HG03280 (cell line): Measurements from ENCODE around the gene SH3PXD2A.

Experiments used
- ATAC-seq: cut with Tn5 transposase; IDR thresholded peaks from one replicate; pipeline ENCODE4 v1.9.1; 2021; ENCODE audit warnings: mild to moderate bottlenecking, moderate library complexity; ENCODE audit not compliant: unreplicated experiment

Gene SH3PXD2A

DNA sequence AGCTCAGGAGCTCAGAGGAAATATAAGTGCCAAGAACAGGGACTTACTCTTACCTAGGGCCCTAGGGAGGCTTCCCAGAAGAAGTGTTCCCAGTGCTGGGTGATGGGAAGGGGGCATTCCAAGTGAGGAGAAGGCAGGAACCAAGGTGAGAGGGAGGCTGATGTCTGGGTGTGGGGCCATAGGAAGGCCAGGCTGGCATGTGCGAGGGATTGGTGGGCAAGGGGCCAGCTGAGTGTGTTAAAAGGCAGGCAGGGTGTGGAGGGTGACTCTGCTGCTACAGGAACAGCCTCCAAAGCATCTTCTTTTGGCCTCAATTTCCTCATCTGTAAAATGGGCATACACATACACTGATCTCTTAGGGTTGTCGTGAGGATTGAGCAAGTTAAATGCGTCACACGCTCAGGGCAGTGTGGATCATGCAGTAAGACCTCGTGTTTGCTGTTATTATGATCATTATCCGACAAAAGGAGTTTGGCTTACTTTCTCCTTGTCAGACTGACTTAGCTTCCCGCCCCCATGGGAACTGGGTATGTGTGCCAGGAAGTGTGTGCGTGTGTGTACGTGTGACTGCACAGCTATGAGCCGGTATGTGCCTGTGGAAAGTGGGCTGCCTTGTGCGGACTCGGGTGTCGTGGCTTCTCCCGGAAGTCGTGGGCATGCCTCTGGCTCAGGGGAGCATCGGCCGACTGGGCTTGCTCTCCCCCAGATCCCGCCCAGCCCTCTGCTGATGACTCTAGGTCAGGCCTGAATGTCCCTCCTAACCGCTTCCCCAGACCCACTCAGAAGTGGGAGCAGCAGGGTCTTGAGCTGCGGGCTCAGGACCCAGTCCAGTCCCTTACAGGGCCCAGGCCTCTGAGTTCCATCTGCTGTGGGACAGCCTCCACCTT lies 302.3 kb downstream of the SH3PXD2A start:
- no peak for ATAC-seq

DNA sequence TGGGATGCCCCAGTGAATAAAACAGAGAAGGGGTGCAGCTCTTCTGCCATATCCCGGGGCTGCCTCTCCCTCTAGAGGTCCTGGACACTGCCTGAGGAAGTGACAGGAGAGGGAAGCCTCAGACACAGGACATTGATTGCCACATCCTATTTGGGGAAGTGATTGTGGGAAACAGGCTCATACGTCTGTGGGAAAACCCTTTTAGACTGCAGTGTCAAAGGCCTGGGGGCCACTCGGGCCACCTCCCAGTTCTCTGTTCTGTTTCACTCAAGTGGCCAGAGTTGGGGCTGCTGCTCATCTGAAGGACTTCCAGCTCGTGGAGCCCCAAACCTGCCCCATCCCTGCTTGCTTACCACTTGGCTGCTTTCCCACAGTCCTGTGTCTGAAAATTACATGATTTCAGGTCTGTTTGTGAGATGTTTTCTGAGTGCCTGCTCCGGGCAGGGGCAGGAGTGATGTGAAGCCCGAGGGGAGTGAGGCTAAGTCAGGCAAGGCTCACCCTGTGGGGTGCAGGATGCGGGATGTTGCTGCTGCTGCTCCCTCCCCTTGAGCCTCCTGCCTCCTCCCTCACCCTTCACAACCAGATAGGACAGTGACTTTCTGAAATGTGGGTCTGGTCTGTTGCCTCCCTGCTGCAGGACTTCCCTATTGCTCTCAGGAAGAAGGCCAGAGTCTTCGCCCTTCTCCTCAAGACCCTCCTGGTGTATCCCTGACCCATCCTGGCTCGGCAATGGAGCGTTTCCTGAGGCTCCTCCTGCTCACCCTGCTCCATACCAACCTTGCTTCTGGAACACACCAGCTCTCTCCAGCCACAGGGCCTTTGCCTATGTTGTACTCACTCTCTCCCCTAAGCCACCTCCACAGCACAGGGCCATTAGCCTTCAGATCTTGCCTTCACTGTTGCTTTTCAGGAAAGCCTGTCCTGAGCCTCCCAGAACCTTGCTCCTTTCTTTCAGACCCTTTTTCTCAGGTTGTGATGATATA lies 303.5 kb downstream of the SH3PXD2A start:
- ATAC-seq, result no peak

DNA sequence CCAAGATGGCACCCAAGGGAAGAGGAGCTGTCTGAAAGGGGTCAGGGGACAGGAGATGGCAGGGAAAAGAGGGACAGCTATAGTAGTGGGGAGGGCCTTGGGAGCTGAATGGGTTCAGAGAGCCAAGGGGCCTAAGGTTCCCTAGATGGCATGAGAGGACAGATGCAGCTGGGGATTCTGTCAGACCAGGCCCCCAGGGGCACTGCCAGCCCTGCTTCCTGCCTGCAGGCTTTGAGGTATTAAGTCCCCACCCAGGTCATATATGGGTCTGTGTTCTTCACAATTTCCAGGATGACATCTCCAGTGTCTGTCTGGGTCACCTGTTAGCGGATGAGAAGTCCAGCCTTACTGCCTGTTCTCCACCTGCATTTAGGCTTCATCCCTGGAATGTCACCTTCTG lies 305.1 kb downstream of the SH3PXD2A start:
- ATAC-seq, result no peak

DNA sequence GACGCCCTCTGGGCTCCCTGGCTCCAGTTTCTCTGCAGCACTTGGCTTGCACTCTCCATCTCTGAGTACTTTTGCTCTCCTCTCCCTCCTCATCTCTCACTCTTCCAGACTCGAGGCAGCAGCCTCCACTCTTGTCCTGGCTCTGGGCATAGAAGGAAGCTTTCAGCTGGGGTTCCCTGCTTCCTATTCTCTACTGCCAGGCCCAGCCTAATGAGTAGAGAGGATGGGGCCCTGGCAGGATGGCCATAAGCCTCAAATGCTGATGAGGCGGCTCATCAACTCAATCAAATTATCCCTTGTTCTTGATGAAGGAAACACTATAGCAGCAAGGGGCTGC lies 306.1 kb downstream of the SH3PXD2A start:
- no peak for ATAC-seq

DNA sequence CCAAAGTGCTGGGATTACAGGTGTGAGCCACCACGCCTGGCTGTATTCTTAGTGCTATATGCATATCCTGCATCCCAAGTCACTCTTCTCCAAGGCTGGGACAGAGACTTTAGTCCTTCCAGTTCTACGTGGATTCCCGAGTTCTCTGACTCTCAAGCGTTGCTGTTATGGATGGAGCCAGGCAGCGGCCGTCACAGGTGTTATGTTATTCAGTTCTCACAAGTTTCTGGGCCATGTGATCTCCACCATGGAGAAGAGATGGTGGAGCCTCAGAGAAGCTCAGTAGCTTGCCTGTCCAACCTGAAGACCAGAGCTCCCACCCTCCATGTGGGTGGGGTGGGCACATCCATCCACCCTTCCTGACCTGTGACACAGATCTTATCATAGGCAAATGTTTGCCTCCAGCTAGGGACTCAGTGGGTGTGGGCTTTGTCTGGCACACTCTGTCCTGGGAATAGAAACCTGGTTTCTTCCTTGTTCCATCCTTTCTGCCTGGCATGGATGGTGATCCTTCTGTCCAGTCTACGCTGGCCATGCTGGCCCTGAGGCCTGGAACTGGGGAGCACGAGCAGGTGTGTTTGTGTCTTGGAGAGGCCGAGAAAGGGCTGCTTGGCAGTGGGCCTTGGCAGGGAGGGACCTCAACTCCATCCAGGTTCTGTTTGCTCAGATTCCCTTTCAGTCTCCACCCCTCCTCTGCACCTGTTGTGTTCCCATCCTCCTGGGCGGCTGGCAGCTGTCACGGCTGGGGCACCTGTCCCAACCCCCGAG lies 306.6 kb downstream of the SH3PXD2A start:
- no peak for ATAC-seq

DNA sequence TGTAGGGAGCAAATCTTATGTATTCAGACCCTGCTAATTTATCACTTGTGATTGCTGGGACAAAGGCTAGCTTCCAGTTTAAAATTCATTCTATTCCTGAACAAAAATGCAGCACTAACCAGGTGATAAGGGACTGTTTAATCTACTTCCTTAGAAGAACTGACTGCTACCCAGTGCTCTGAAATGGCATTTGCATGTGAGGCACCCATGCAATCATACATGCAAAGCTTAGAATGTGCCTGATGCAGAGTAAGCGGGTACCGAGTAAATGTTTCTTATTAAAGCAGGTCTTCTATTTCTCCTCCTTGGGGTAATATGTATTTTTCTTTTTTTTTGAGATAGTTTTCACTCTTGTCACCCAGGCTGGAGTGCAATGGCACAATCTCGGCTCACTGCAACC lies 307.4 kb downstream of the SH3PXD2A start:
- ATAC-seq, result no peak

DNA sequence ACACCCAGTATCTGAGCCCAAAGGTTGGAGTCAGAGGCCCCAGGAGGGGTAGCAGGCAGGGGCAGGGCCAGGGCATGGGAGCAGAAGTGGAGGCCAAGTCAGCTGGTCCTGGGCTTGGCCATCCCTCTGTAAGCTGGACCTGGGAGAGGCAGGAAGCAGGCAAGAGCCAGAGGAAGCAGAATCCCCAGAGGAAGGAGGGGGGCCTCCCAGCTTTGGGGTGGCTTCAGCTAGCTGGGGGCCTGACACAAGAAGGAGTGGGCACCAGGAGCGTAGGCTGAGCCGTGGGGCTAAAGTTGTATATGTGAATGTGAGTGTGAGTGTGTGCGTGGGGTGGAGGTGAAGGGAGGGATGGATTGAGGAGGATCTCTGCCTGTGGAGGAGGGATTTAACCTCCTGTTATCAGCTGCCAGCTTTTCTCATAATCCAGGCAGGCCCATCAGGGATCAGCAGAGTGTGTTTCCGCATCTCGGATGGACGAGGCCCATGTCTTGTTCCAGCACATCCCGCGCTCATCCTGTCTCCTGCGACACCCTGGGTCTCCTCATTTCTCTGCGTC lies 307.9 kb downstream of the SH3PXD2A start:
- no peak for ATAC-seq

DNA sequence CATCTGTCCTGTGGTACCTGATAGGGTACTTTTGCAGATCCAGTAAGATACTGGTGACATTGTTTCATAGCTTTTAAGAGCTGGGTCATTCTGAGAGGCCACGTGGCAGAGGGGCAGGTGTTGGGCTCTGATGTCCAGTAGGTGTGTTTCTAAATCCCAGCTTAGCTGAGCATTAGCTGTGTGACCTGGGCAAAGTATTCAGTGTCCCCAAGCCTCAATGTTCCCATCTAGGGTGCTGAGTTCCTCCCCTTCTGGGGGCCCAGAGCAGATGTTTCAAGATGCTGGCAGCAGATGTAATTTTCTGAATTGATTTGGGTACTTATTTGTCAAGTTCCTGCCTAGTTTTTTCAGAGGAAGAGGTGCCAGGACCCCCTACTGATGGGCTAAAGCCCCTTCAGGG lies 309.0 kb downstream of the SH3PXD2A start:
- no peak for ATAC-seq

DNA sequence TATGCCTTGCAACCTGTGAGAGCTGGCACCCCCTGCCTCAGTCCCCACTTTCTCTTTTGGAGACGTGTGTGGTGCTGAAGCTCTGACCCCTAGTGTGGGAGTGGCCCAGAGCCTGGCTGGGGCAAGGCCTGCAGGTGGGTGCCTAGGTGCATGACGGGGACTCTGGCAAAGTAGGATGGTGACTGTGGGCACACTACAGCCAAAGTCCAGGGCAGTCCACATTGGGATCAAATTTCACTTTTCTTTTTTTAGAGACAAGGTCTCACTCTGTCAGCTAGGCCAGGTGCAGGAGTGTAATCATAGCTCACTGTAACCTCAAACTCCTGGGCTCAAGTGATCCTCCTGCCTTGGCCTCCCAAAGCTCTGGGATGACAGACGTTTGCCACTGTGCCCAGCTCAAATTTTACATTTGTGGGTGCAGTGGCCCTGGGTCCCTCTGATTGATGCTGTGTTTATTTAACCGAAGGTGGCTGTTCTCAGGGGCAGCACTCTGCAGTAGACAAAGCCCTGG lies 309.6 kb downstream of the SH3PXD2A start:
- ATAC-seq, result no peak

DNA sequence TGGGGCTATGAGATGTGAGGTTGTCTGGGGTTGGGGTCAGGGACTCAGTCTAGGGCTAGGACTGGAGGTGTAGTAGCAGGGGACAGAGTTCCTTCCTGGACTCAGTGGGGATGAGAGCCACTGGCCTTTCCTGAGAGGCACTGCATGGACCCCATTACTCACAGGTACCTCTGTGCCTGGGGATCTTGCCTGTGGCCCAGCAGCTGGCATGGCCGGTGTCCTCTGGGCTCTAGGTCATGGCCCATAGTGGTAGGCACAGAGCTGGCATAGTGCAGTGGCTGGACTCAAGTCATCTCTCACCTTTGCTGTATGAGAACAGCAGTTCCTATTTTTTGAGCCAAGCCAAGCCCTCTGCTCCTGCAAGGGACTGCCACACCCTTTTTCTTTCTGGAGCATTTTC lies 310.0 kb downstream of the SH3PXD2A start:
- ATAC-seq, result no peak

DNA sequence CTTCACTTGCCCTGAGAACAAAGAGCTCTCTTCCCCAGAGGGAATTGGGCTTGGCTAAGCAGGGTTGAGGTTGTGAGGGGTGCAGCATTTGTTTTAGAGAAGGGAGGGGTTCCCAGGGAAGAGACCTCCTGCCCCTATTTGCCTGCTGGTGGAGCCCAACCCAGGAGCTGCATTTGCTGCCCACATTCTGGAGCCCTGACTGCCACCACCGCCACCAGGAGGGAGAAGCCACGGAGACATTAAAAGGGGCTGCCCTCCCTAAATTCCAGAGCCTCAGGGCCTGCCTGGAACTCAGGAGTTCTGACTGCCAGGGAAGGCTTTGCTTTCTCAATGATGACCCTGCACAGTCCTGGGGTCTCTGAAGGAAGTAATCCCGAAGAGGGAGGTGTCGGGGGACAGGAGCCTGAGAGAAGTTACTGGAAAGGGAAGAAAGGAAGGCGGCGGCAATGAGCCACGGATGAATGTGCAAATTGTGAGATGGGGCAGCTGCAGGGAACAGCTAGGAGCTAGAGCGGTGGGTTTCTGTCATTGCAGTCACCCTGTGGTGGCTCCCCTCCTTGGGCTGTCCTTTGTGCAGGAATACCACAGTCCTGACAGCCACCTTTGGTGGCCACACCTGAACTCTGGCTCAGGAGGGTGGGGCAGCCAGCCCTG lies 310.6 kb downstream of the SH3PXD2A start:
- no peak for ATAC-seq
